B cell (primary cell): ENCODE results near the gene AKR1B1. TPM values are rescaled to one million over a fixed set of nuclear protein-coding genes. Genes with fewer than 3 reads are reported as not detected.

Experiments used
- ATAC-seq: fragments of 200-7000 bp; cut with Tn5 transposase; one replicate; pipeline ENCODE4 v1.10.0; 2021; ENCODE audit warnings: low read depth, mild to moderate bottlenecking, moderate number of reproducible peaks, moderate library complexity
- CTCF ChIA-PET: fragments of 350-600 bp; sonication (Branson Sonifier 250); formaldehyde crosslinking; loops from one replicate; lab custom pipeline; 2021; ENCODE audit warnings: antibody characterized with exemption, inconsistent platforms; lab: Charles Lee
- POLR2A ChIA-PET: fragments of 350-600 bp; sonication (Branson Sonifier 250); formaldehyde crosslinking; loops from one replicate; lab custom pipeline; 2021; ENCODE audit warnings: antibody characterized with exemption; lab: Charles Lee
- DNase-seq: peaks from one replicate; pipeline ENCODE4 v3.0.0; 2013
- H2AFZ ChIP-seq: 2 replicates; pipeline ENCODE4 v1.6.1; 2012; ENCODE audit warnings: mild to moderate bottlenecking, low read depth, low read length; ENCODE audit not compliant: insufficient read depth, poor library complexity, severe bottlenecking
- H3K27ac ChIP-seq, 2 donors: 1 replicate in 1 of 2; 2 replicates in 1 of 2; pipeline ENCODE4 v1.5.1; 2012 to 2013; ENCODE audit warnings: low read length in 2 of 2, mild to moderate bottlenecking in 2 of 2, moderate library complexity in 1 of 2
- H3K27me3 ChIP-seq, 4 experiments: fragments of 200-600 bp in 1 of 4; sonication (generic) in 1 of 4; replicated peaks in 1 of 4; 1 replicate in 2 of 4; 2 replicates in 2 of 4; pipeline versions ENCODE4 v1.6.1 to v1.7.0; 2013 to 2016; ENCODE audit warnings: low read length in 3 of 4, mild to moderate bottlenecking in 2 of 4, mixed read lengths in 1 of 4, moderate library complexity in 1 of 4; ENCODE audit not compliant: insufficient read depth in 4 of 4, control insufficient read depth in 3 of 4; ENCODE audit errors: control extremely low read depth in 1 of 4
- H3K36me3 ChIP-seq, 2 experiments: replicated peaks in 1 of 2; 1 replicate in 1 of 2; 2 replicates in 1 of 2; pipeline versions ENCODE4 v1.6.1 to v1.7.1; 2013; ENCODE audit warnings: low read length in 1 of 2; ENCODE audit not compliant: insufficient read depth in 2 of 2, control insufficient read depth in 1 of 2; ENCODE audit errors: control extremely low read depth in 1 of 2, extremely low read depth in 1 of 2
- H3K4me1 ChIP-seq, 2 donors: fragments of 200-600 bp in 1 of 2; sonication (generic) in 1 of 2; 1 replicate in 1 of 2; 2 replicates in 1 of 2; pipeline versions ENCODE4 v1.5.1 to v1.6.1; 2013 to 2017; ENCODE audit warnings: low read length in 2 of 2; ENCODE audit not compliant: control insufficient read depth in 2 of 2, insufficient read depth in 2 of 2
- H3K4me2 ChIP-seq: replicated peaks from 2 replicates; pipeline ENCODE3; 2012; ENCODE audit warnings: mild to moderate bottlenecking, low read depth, low read length; ENCODE audit not compliant: poor library complexity, severe bottlenecking
- H3K4me3 ChIP-seq, 5 experiments: fragments of 200-600 bp in 1 of 5; sonication (generic) in 1 of 5; 1 replicate in 3 of 5; 2 replicates in 2 of 5; pipeline versions ENCODE4 v1.5.1 to v1.7.0; 2011 to 2016; ENCODE audit warnings: low read length in 4 of 5, mild to moderate bottlenecking in 4 of 5, low read depth in 2 of 5, control low read depth in 1 of 5, moderate library complexity in 1 of 5; ENCODE audit not compliant: insufficient read depth in 1 of 5; ENCODE audit errors: control extremely low read depth in 1 of 5, extremely low read depth in 1 of 5
- H3K79me2 ChIP-seq: fragments of 200-600 bp; sonication (generic); one replicate; pipeline ENCODE4 v1.6.0; 2016; ENCODE audit warnings: low read length; ENCODE audit not compliant: control insufficient read depth, insufficient read depth
- H3K9ac ChIP-seq: fragments of 200-600 bp; sonication (generic); 2 replicates; pipeline ENCODE4 v1.6.1; 2017; ENCODE audit warnings: mild to moderate bottlenecking, low read length, moderate library complexity
- H3K9me3 ChIP-seq, 3 donors: one replicate each; pipeline versions ENCODE4 v1.6.1 to v1.7.1; 2013; ENCODE audit warnings: low read length in 2 of 3; ENCODE audit not compliant: control insufficient read depth in 2 of 3, insufficient read depth in 1 of 3; ENCODE audit errors: control extremely low read depth in 1 of 3
- H4K20me1 ChIP-seq: 2 replicates; pipeline ENCODE4 v1.6.0; 2012; ENCODE audit warnings: mild to moderate bottlenecking, low read length; ENCODE audit not compliant: insufficient read depth, control insufficient read depth, poor library complexity, severe bottlenecking
- H3K27ac Mint-ChIP-seq: one replicate; pipeline ENCODE4 v1.8.0; 2021; ENCODE audit warnings: mixed read lengths
- H3K27me3 Mint-ChIP-seq: one replicate; pipeline ENCODE4 v1.8.0; 2021; ENCODE audit warnings: mixed read lengths
- H3K4me1 Mint-ChIP-seq: one replicate; pipeline ENCODE4 v1.8.0; 2021; ENCODE audit warnings: mixed read lengths
- H3K4me3 Mint-ChIP-seq: one replicate; pipeline ENCODE4 v1.8.0; 2021; ENCODE audit warnings: mixed read lengths
- H3K9me3 Mint-ChIP-seq: one replicate; pipeline ENCODE4 v1.8.0; 2022; ENCODE audit warnings: mixed read lengths; ENCODE audit not compliant: insufficient read depth
- CTCF ChIP-seq: fragments of 200-600 bp; IDR thresholded peaks from one replicate; pipeline ENCODE4 v1.8.0; 2022; ENCODE audit warnings: antibody characterized with exemption, mild to moderate bottlenecking
- EZH2 ChIP-seq: IDR thresholded peaks from 2 replicates; pipeline ENCODE4 v1.6.1; 2012; ENCODE audit warnings: borderline replicate concordance, low read depth, mild to moderate bottlenecking, moderate library complexity, low read length; ENCODE audit not compliant: insufficient read depth, poor library complexity, severe bottlenecking
- WGBS: methylation state at CpG from one replicate; pipeline ENCODE4 v1.1.5; 2013; ENCODE audit warnings: missing lambda C conversion rate; ENCODE audit not compliant: insufficient coverage; 5-methylcytosine and 5-hydroxymethylcytosine counted together
- intact Hi-C: fragments of 100-400 bp; cut with micrococcal nuclease; formaldehyde crosslinking; loops from one replicate; pipeline ENCODE4 v1.10.0; 2022
- polyA plus RNA-seq: library from polyadenylated mRNA; depleted of rRNA; stranded (reverse); fragments of >200 nt; gene quantifications from 2 replicates; pipeline ENCODE4 v1.2.3, GENCODE V29; 2012
- total RNA-seq, 2 donors: library from RNA; stranded (reverse); fragments of 120-200 nt in 1 of 2; gene quantifications; 1 replicate in 1 of 2; 2 replicates in 1 of 2; pipeline versions ENCODE4 v1.2.3 to v1.2.4, GENCODE V29; 2013 to 2022

The AKR1B1 gene
- total and polyA plus RNA-seq, 2 donors (not counting 1 experiment from before 2014, with no cell fraction given): 82.9 to 89.6 TPM

- Histone ChIP-seq H3K9me3 (no peaks in the 10 kb centered on the region), H3K79me2 (no peaks in the 10 kb centered on the region), H3K4me3 (no peak overlapping the region), H3K9ac (no peak overlapping the region), H3K36me3 (no peaks in the 10 kb centered on the region), H3K27me3 (peaks cover 0 to 3% (median 0%) of the 10 kb centered on the region in 4 experiments), H3K27ac (no peak overlapping the region), H4K20me1 (no peaks in the 10 kb centered on the region), H3K4me1 (no peaks in the 10 kb centered on the region), H3K4me2 (no peak overlapping the region), H2AFZ (no peak overlapping the region)
- no peak for DNase-seq
- ChIA-PET CTCF (no interaction called here), POLR2A (no interaction called here)
- peaks cover 4% of the 10 kb centered on the region for H3K27me3 Mint-ChIP-seq
- intact Hi-C loops: no loop called here
- no peaks in the 10 kb centered on the region for H3K4me1 Mint-ChIP-seq
- ATAC-seq: no peak
- no peak for TF ChIP-seq EZH2
- no peak overlapping the region for H3K27ac Mint-ChIP-seq
- peaks cover 3% of the 10 kb centered on the region for H3K9me3 Mint-ChIP-seq
- no peak overlapping the region for H3K4me3 Mint-ChIP-seq
Observed at GRCh38 chr7:134476044-134476443, 17.1 kb upstream of the AKR1B1 start.

GRCh38 chr7:134474828-134475227 lies 15.9 kb upstream of the AKR1B1 start:
- no peak for TF ChIP-seq EZH2
- TF ChIP-seq CTCF: no peak
- POLR2A ChIA-PET: no interaction called here

More at GRCh38 chr7:134474828-134475227, 15.9 kb upstream of the AKR1B1 start:
- ATAC-seq: no peak
- Histone ChIP-seq H3K27ac (no peak overlapping the region), H2AFZ (no peak overlapping the region), H3K4me2 (no peak overlapping the region), H3K4me1 (no peaks in the 10 kb centered on the region), H3K27me3 (peaks cover 0 to 3% (median 0%) of the 10 kb centered on the region in 4 experiments), H4K20me1 (no peaks in the 10 kb centered on the region), H3K4me3 (no peak overlapping the region), H3K9me3 (no peaks in the 10 kb centered on the region), H3K9ac (no peak overlapping the region), H3K36me3 (no peaks in the 10 kb centered on the region), H3K79me2 (no peaks in the 10 kb centered on the region)
- Mint-ChIP-seq H3K4me3 (no peak overlapping the region), H3K9me3 (peaks cover 3% of the 10 kb centered on the region), H3K27me3 (peaks cover 4% of the 10 kb centered on the region), H3K4me1 (no peaks in the 10 kb centered on the region), H3K27ac (no peak overlapping the region)
- 56% methylated on average over 1 of the region's 1 CpG for WGBS
- intact Hi-C loops: no loop called here
- CTCF ChIA-PET: no interaction called here
- no peak for DNase-seq
